Measurements from ENCODE around the gene ZNF217. TPM values are rescaled to one million over a fixed set of nuclear protein-coding genes. Genes with fewer than 3 reads are reported as not detected.
A peak's percentile ranks its signal among the peaks of the same experiment; 100 is the strongest.
"Not testable (repeated sequence)": the region's sequence is repeated elsewhere in the genome, so short reads cannot be mapped to it uniquely, and the experiment has no call there.

The ZNF217 gene
- total and polyA plus RNA-seq, 8 donors, result 23.6 to 35.4 (median 26.7) TPM

- intact Hi-C loops (cut with DNase I), result no loop called here
- ATAC-seq (no peak), DNase-seq (no peak)
- no peaks in the 10 kb centered on the region for H3K36me3 ChIP-seq
- H3K27me3 ChIP-seq, result no peaks in the 10 kb centered on the region
- H3K4me3 ChIP-seq, result no peak overlapping the region
- no peak overlapping the region for H3K27ac ChIP-seq
- peaks cover 13 to 39% of the 10 kb centered on the region in 2 donors for H3K4me1 ChIP-seq
- no peaks in the 10 kb centered on the region for H3K9me3 ChIP-seq
- no peak for TF ChIP-seq CTCF (IDR thresholded peaks at IDR 0.05)
These were observed 45.5 kb upstream of the ZNF217 start for GRCh38 chr20:53639128-53639527.

GRCh38 chr20:53637310-53637709 lies 43.7 kb upstream of the ZNF217 start:
- H3K4me3 ChIP-seq; intact Hi-C loops (cut with DNase I); H3K27ac ChIP-seq; H3K27me3 ChIP-seq; ATAC-seq; DNase-seq; H3K36me3 ChIP-seq; H3K9me3 ChIP-seq: not testable (repeated sequence)
- H3K4me1 ChIP-seq, result peaks cover 0 to 21% of the 10 kb centered on the region in 2 donors

DNA sequence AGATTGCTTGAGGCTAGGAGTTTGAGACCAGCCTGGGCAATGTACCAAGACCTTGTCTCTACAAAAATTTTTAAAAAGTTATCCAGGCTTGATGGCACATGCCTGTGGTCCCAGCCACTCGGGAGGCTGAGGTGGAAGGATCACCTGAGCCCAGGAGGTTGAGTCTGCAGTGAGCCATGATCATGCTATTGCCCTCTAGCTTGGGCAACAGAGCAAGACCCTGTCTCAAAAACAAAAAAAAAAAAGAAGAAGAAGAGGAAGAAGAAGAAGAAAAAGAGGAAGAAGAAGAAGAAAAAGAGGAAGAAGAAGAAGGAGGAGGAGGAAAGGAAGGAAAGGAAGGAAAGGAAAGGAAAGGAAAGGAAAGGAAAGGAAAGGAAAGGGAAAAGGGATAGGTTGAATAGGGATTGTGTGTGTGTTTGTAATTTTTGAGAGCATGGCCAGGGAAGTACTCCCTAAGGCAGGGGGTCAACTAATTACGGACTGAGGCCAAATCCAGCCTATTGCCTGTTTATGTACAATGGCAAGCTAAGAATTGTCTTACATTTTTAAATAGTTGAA lies 43.0 kb upstream of the ZNF217 start:
- Histone ChIP-seq H3K27ac (peak overlapping the region in 1 of 2 donors; percentile 56), H3K9me3 (no peaks in the 10 kb centered on the region), H3K4me3 (no peak overlapping the region), H3K36me3 (no peaks in the 10 kb centered on the region), H3K27me3 (no peaks in the 10 kb centered on the region), H3K4me1 (peaks cover 0 to 14% of the 10 kb centered on the region in 2 donors)
- TF ChIP-seq CTCF (IDR thresholded peaks at IDR 0.05), result no peak
- intact Hi-C loops (cut with DNase I), result no loop called here
- ATAC-seq (no peak), DNase-seq (no peak)

GRCh38 chr20:53635221-53635620 lies 41.6 kb upstream of the ZNF217 start:
- ATAC-seq, result no peak
- H3K27ac ChIP-seq, result peak overlapping the region in 1 of 2 donors; percentile 23
- no peak overlapping the region for H3K4me3 ChIP-seq
- no peaks in the 10 kb centered on the region for H3K36me3 ChIP-seq
- TF ChIP-seq CTCF (IDR thresholded peaks at IDR 0.05), result no peak
- intact Hi-C loops (cut with DNase I), result no loop called here
- no peak for DNase-seq
- no peaks in the 10 kb centered on the region for H3K27me3 ChIP-seq
- peaks cover 0 to 14% of the 10 kb centered on the region in 2 donors for H3K4me1 ChIP-seq
- no peaks in the 10 kb centered on the region for H3K9me3 ChIP-seq

- Histone ChIP-seq H3K27ac (no peak overlapping the region), H3K4me3 (no peak overlapping the region), H3K36me3 (no peaks in the 10 kb centered on the region), H3K4me1 (peaks cover 0 to 14% of the 10 kb centered on the region in 2 donors), H3K27me3 (no peaks in the 10 kb centered on the region), H3K9me3 (no peaks in the 10 kb centered on the region)
- TF ChIP-seq CTCF (IDR thresholded peaks at IDR 0.05), result no peak
- ATAC-seq (no peak), DNase-seq (no peak)
- intact Hi-C loops (cut with DNase I), result no loop called here
These were observed 38.4 kb upstream of the ZNF217 start for GRCh38 chr20:53631909-53632662.
